Testis (tissue), 3 donors: ENCODE measurements around the gene SHISAL1. TPM values are rescaled to one million over a fixed set of nuclear protein-coding genes. Genes with fewer than 3 reads are reported as not detected.

Experiments used
- DNase-seq: peaks from one replicate; pipeline ENCODE4 v3.0.0-alpha.2; 2019
- H3K27ac ChIP-seq, 2 donors: fragments of 200-600 bp; sonication (generic); one replicate each; pipeline ENCODE4 v1.5.1; 2019
- H3K27me3 ChIP-seq: fragments of 200-600 bp; sonication (generic); one replicate; pipeline ENCODE4 v1.5.1; 2019
- H3K36me3 ChIP-seq: fragments of 200-600 bp; sonication (generic); one replicate; pipeline ENCODE4 v1.5.1; 2017; ENCODE audit warnings: low read depth; ENCODE audit errors: missing control alignments
- H3K4me1 ChIP-seq: fragments of 200-600 bp; sonication (generic); one replicate; pipeline ENCODE4 v1.5.1; 2019
- H3K4me3 ChIP-seq, 2 donors: fragments of 200-600 bp; sonication (generic); one replicate each; pipeline ENCODE4 v1.5.1; 2017 to 2019
- H3K9me3 ChIP-seq: fragments of 200-600 bp; sonication (generic); one replicate; pipeline ENCODE4 v1.5.1; 2017
- POLR2A ChIP-seq: fragments of 450-650 bp; IDR thresholded peaks from one replicate; pipeline ENCODE4 v1.6.1; 2017; ENCODE audit warnings: antibody characterized with exemption, mild to moderate bottlenecking, moderate library complexity
- WGBS, 2 donors: methylation state at CpG; one replicate each; pipeline ENCODE4 v1.1.5; 2018; 5-methylcytosine and 5-hydroxymethylcytosine counted together
- intact Hi-C: fragments of 100-400 bp; cut with DNase I; formaldehyde crosslinking; loops from one replicate; pipeline ENCODE4 v1.15.1; 2023; ENCODE audit warnings: low total_unique reads
- polyA plus RNA-seq: library from polyadenylated mRNA; stranded (reverse); fragments of 350-450 nt; fragmentation: Illumina TruSeq; extraction: RNeasy Lipid Tissue Mini Kit (QIAGEN cat#74804); gene quantifications from one replicate; pipeline ENCODE4 v1.2.3, GENCODE V29; 2014; ENCODE audit warnings: low read depth, low replicate concordance; ENCODE audit not compliant: insufficient read depth
- total RNA-seq, 2 donors: library from RNA; depleted of rRNA; stranded (reverse); fragments of >200 nt; gene quantifications; one replicate each; pipeline ENCODE4 v1.2.3, GENCODE V29; 2016
- TF ChIP-seq, protein P1 (sequence below), 3 experiments: fragments of 450-650 bp in 2 of 3; fragments of 200-600 bp in 1 of 3; sonication (generic) in 1 of 3; IDR thresholded peaks; one replicate each; pipeline ENCODE4 v1.5.1; 2016 to 2019; ENCODE audit warnings: antibody characterized with exemption in 3 of 3, mild to moderate bottlenecking in 2 of 3, moderate library complexity in 1 of 3

SHISAL1 gene
- total and polyA plus RNA-seq, 3 donors from 2014 or later: 3.0 to 3.9 (median 3.1) TPM

DNA sequence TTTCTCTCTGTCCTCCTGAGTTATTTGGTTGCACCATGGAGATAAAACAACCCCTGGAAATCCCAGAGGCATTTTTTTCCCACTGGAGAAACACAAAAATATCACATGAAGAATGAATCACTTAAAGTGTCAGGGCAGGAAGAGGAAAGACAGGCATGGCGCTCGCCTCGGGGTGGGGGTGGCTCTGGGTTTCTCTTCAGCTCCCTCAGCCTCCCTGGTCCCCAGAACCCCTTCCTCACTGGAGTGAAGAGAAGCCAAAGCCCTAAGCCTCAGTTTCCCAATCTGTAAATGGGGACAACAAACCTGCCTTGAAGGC lies 938 bp downstream of the SHISAL1 start:
- TF ChIP-seq, protein P1, sequence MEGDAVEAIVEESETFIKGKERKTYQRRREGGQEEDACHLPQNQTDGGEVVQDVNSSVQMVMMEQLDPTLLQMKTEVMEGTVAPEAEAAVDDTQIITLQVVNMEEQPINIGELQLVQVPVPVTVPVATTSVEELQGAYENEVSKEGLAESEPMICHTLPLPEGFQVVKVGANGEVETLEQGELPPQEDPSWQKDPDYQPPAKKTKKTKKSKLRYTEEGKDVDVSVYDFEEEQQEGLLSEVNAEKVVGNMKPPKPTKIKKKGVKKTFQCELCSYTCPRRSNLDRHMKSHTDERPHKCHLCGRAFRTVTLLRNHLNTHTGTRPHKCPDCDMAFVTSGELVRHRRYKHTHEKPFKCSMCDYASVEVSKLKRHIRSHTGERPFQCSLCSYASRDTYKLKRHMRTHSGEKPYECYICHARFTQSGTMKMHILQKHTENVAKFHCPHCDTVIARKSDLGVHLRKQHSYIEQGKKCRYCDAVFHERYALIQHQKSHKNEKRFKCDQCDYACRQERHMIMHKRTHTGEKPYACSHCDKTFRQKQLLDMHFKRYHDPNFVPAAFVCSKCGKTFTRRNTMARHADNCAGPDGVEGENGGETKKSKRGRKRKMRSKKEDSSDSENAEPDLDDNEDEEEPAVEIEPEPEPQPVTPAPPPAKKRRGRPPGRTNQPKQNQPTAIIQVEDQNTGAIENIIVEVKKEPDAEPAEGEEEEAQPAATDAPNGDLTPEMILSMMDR (IDR thresholded peaks at IDR 0.05): no peak
- no peak for TF ChIP-seq POLR2A
- H3K4me3 ChIP-seq: no peak overlapping the region
- 53 to 61% methylated on average over 3 of the region's 3 CpGs for WGBS, 2 donors
- no peaks in the 10 kb centered on the region for H3K36me3 ChIP-seq
- no peaks in the 10 kb centered on the region for H3K4me1 ChIP-seq
- H3K9me3 ChIP-seq: no peaks in the 10 kb centered on the region
- H3K27ac ChIP-seq: no peak overlapping the region
- intact Hi-C loops: no loop called here
- no peak for DNase-seq
- no peaks in the 10 kb centered on the region for H3K27me3 ChIP-seq

DNA sequence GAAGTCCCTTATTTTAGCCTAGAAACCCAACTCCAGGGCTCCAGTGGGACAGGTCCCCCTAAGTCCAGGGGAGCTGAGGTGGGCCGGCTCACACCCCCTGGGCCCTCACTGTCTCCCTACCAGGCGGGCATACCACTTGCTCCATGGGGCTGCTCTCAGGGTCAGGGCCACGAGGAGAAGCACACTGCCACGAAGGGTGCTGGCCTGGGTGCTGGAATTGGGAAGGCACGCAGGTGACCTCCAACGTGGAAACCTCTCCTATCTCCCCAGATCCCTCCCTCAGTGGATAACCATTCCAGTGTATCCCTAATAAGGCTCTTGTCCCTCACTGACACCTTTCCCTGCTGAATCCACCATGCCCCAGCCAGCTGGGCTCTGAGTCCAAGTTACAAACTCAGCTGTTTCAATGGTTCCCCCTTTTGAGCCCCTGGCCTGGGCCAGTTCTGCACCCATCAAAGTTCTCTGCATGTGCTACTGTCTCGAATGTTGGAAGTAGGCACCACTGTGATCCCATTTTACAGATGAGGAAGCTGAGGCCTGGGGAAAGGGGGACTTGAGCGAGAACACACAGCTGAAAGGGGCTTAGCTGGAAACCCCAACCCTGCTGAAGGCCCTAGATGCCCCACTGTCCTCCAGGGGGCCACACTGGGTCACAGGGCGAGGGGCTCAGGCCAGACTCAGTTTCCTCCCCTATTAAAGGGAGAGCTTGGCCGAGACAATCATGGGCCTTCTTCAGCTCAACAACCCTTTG lies 1.5 kb downstream of the SHISAL1 start:
- Histone ChIP-seq H3K27ac (no peak overlapping the region), H3K27me3 (no peaks in the 10 kb centered on the region), H3K4me3 (no peak overlapping the region), H3K4me1 (no peaks in the 10 kb centered on the region), H3K36me3 (no peaks in the 10 kb centered on the region), H3K9me3 (no peaks in the 10 kb centered on the region)
- 87 to 89% methylated on average over 4 to 10 of the region's 10 CpGs for WGBS, 2 donors
- no peak for DNase-seq
- TF ChIP-seq, protein P1 (IDR thresholded peaks at IDR 0.05): no peak
- no peak for TF ChIP-seq POLR2A
- intact Hi-C loops: no loop called here

DNA sequence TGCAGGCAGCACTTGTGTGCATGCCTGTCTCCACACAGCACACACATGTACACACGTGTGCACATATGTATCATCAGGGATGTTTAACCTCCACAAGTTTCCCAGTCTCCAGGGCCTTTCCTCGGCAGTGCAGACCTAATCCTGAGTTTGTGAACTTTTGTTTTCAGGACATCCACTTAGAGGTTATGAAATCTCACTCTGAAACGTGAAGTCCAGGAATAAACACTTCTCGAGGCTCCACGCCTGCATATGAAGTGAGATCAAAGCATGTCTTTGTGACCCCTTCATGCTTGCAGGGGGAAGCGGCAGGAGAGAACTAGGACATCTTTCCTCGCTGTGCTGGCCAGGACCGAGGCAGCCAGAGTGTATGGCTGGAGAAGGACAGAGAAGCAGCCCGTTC lies 3.1 kb downstream of the SHISAL1 start:
- Histone ChIP-seq H3K27me3 (no peaks in the 10 kb centered on the region), H3K36me3 (no peaks in the 10 kb centered on the region), H3K4me3 (no peak overlapping the region), H3K27ac (no peak overlapping the region), H3K9me3 (no peaks in the 10 kb centered on the region), H3K4me1 (peaks cover 6% of the 10 kb centered on the region)
- WGBS, 2 donors: 83 to 89% methylated on average over 7 to 9 of the region's 9 CpGs
- intact Hi-C loops: no loop called here
- TF ChIP-seq, protein P1 (IDR thresholded peaks at IDR 0.05): no peak
- TF ChIP-seq POLR2A: no peak
- no peak for DNase-seq

DNA sequence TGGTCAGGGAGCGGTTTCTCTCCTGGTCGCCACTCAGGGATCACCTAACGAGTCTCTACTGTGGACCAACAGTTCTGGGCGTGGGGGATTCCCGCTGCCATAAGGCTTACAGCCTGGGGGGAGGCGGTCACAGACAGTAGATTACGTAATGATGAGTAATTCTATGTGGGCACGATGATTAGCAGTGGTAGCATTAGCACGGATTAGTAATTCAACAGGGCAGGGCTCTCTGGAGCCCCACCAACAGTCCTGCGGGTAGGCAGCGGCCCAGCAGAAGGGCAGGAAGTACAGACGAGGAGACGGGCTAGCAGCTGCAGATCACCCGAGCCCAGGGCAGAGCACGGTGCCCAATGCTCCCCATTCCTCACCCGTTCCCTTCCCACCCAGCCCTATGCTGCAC lies 3.6 kb downstream of the SHISAL1 start:
- TF ChIP-seq, protein P1 (IDR thresholded peaks at IDR 0.05): no peak
- TF ChIP-seq POLR2A: no peak
- Histone ChIP-seq H3K36me3 (no peaks in the 10 kb centered on the region), H3K4me3 (no peak overlapping the region), H3K4me1 (peaks cover 6% of the 10 kb centered on the region), H3K27ac (no peak overlapping the region), H3K9me3 (no peaks in the 10 kb centered on the region), H3K27me3 (no peaks in the 10 kb centered on the region)
- intact Hi-C loops: no loop called here
- WGBS, 2 donors: 81 to 100% methylated on average over 1 to 16 of the region's 16 CpGs
- DNase-seq: no peak
